ENCODE measurements around the gene DRAP1.

The DRAP1 gene

GRCh38 chr11:65886826-65887722, 32.2 kb upstream of the DRAP1 start:
- no peak for DNase-seq

- no peak for DNase-seq
Observed at GRCh38 chr11:65887723-65888162, 31.5 kb upstream of the DRAP1 start.

- peak; percentile 94 for DNase-seq
Observed at GRCh38 chr11:65888163-65888814, 30.9 kb upstream of the DRAP1 start, which contains the start of gene FIBP. TSS of gene FIBP (minus strand) at chr11:65888471. CDS start at chr11:65888418, 53 bp downstream.

GRCh38 chr11:65890324-65891218, 28.7 kb upstream of the DRAP1 start, which contains the start of gene CCDC85B:
TSS of gene CCDC85B (plus strand) at chr11:65890673. CDS start at chr11:65890784, 111 bp downstream.
- DNase-seq, result peak; percentile 99

DNA sequence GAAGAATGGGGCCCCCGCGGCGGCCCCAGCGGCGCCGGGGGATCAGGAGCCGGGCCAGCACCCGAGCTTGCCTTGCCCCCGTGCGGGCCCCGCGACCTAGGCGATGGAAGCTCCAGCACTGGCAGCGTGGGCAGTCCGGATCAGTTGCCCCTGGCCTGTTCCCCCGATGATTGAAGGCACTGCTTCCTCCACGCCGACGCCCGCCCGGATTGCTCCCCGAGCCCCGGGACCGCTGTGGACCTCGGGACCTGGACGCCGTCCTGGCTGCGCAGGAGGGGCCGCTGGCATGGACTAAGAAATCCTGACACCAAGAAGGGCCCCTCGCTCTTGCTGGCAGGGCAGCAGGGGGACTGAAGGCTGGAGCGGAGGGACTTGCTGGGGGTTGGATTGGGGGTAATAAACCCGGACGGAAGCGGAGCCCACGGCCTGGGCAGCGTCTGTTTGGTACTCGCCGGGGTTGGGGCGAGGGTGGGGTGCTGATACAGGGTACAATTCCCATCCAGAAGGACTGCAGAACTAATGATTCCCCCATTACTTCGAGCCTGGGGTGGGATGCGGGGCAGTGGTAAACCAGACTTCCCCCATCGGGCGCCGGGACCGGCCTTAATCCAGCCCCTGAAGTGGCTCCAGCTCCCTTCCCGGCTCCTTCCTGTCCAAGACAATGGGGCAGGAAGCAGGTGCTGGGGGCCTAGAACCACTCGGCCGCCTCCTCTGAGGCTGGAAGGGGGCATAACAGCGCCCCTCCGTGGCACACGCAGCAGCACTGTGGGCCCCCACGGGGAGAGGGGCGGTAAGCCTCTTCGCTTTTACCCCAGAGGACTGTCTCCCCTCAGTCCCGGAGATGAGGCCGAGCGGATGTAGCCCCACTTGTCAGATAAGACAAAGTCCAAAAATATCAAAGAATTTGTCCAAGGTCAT, 27.7 kb upstream of the DRAP1 start:
- DNase-seq, result peak; percentile 50

- peak; percentile 49 for DNase-seq
Observed at GRCh38 chr11:65892137-65892540, 27.1 kb upstream of the DRAP1 start.

DNA sequence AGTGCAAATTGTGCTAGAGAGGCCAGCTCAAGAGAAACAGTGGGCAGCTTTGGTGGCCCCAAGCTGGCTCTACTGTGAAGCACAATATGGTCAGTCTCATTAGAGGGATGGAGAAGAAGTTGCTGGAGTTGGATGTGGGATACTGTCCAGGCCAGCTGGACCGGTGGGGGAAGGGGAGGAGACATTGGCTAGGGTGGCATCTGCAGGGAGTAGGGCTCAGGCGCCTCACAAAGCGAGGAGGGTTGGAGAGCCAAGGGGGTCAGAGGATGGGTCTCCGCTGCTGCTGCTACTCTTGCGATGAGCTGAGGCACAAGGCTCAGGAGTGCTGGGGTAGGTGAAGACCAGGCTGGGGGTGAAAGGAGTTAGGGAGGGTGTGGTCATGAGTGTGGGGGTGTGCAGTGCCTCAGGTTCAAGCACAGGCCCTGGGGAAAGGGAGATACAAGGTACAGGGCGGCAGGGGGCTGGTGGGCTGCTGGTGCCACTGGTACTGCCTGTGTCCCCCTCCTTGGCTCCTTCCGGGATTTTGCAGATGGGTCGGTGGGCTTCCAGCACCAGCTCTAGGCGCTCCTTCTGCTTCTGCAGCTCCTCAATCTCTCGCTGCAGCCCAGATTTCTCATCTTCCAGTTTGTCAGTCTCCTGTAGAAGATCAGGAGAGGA, 26.4 kb upstream of the DRAP1 start:
- DNase-seq, result no peak

DNA sequence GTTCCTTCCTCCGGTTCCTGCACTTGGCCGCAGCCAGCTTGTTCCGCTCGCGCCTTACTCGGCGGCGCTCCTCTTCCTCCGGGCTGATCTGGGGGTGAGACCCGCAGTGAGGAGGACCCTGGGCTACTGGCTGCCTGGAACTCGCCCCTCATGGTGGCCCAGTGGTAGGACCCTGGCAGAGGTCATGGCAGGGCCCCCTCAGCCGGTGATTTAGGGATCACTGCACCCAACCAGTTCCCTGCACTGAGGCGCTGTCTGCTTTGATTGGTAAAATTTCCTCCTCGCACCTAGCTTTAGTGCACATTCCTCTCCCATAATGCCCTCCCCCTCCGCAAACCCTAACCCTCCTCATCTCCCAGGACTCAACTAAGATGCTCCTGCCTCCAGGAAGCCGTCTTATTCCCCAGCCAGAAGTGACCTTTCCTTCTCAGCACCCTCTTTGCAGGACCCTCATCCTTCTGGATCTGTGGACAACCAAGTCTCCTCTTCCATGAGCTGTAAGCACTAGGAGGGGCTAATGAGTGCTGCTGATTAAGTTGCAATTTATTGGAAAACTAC, 25.1 kb upstream of the DRAP1 start:
- DNase-seq, result peak; percentile 46

GRCh38 chr11:65895482-65895981, 23.7 kb upstream of the DRAP1 start:
- no peak for DNase-seq

DNA sequence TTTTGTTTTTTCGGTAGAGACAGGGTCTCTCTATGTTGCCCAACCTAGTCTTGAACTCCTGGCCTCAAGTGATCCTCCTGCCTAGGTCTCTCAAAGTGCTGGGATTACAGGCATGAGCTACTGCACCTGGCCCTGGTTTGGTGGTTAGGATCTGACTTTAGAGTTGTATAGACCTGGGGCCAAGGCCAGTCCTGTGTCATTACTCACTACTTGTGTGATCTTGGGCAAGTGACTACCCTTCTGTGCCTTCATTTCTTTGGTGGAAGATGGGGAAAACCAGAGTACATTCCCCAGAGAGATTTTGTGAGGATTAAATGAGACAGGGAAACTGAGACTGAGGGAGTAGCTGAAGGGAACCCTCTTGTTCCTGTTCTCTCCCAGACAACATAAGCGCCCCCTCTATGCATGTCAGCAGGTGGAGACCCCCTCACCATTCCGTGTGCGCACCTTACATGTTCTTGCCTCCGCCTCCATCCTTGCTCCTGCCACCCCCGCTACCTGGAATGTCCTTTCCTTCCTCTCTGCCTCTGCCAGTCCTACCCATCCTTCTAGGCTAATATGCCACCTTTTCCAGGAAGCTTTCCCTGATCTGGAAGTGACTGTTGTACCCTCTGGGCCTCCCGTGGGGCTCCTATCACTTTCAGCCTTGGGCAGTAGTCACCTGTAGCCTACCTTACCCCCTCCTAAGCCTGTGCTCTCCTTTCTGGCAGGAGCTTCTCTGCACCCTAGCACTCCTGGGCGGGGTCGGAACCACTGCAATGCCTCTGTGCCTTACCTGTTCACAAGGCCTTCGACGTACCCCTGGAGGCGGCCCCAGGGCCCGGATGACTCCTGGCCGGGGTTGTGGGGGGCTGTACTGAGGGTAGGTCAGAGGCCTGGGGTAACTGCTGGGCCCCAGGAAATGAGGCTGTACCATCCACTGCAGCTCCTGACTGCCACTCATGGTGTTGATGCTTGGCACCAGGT, 22.9 kb upstream of the DRAP1 start:
- no peak for DNase-seq

DNA sequence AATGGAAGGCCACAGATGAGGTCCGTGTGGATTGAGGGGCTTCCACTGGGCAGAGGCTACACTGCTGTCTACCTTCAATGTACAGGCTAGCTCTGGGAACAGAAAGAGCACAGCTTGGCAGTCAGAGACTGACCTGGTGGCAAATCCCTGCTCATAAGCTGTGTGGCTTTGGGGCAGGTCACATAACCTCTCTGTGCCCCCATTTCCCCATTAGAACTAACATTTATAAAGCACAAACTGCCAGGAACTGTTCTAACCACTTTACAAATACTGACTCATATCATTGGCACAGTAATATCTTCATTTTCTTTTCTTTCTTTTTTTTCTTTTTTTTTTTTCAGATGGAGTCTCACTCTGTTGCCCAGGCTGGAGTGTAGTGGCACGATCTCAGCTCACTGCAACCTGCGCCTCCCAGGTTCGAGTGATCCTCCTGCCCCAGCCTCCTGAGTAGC, 22.2 kb upstream of the DRAP1 start:
- no peak for DNase-seq

GRCh38 chr11:65898656-65899355, 20.4 kb upstream of the DRAP1 start:
- no peak for DNase-seq

GRCh38 chr11:65899356-65900124, 19.7 kb upstream of the DRAP1 start:
- peak; percentile 69 for DNase-seq

DNA sequence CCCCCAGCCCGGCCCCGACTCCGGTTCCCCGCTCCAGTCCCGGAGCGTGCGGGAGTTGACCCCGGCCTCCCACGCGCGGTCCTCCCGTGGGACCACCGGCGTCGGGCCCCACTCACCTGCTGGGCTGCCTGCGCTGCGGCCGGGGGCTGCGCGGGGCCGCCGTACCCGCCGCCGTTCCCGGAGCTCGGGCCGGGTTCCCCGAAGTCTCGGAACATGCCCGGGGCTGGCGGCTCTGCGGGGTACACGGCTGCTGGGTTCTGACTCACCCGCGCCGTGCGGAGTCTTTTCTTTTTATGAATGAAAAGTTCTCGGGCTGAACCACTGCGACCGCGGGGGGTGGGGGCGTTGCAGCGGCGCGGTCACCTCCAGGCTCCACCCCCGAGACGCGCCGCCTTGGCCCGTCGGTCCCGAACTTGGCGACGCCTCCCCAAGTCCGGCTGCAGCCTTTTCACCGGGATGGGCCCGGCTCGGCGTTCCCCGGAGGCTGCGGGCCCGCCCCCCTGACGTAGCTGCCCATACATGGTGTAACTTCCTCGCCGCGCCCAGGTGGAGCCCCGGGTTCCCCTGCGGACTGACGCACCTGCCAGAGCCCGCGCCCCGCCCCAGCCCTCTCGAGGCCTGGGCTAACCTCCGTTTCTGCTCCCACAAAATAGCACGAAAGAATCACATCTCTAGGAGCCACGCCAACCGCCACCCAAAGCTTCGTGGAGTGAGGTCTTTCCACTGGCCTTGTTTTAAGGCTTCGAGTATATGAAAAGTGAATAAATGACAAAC, 18.9 kb upstream of the DRAP1 start, which contains the start of gene FOSL1:
FOSL1 (minus strand) TSS at position 264 of the 774 bp plus-strand sequence; CDS start at position 215, 49 bp downstream.
- DNase-seq, result peak; percentile 93

- DNase-seq, result no peak
Observed at GRCh38 chr11:65900899-65901180, 18.4 kb upstream of the DRAP1 start.

DNA sequence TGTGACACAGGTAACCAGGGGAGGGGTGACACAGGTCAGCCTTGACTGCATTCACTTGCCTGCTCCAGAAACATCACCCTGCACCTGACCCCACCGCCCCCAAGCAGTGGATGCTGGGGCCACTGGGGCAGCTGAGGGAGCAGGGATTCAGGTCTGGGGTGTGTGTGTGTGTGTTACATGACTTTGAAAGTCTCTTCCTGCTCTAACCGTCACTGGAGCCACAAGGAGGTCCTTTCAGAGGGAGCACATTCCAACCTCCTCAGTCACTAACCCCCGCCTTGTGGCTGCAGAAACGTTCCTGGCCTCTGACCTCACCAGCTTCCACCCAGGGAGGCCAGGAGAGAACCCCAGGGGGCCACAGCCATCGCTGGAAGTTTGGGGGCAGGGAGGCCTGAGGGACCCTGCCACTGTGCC, 16.2 kb upstream of the DRAP1 start:
- DNase-seq, result no peak

- no peak for DNase-seq
Observed at GRCh38 chr11:65903715-65904114, 15.5 kb upstream of the DRAP1 start.
